ENCODE results near the gene NPPA. TPM values are rescaled to one million over a fixed set of nuclear protein-coding genes. Genes with fewer than 3 reads are reported as not detected.

The NPPA gene
- total and polyA plus RNA-seq, 9 of the 15 experiments (the other 6 are each of a cell fraction or from before 2014, with no cell fraction given) = not detected

- TF ChIP-seq E2F8 (IDR thresholded peaks at IDR 0.05; ENCODE audit: low read depth, partially characterized antibody) (no peak), RBM39 (optimal IDR thresholded peaks at IDR 0.05; ENCODE audit: low read depth, low read length) (no peak), CBFA2T2 (conservative IDR thresholded peaks at IDR 0.05) (no peak), NFIX (CRISPR knock-in tag; IDR thresholded peaks at IDR 0.05; ENCODE audit: low read depth) (no peak), POLR2AphosphoS5 (IDR thresholded peaks at IDR 0.05; ENCODE audit: control insufficient read depth, insufficient read depth, low read depth, low read length) (no peak), CREBBP (IDR thresholded peaks at IDR 0.05; ENCODE audit: low read depth, low read length) (no peak), NFE2 (IDR thresholded peaks at IDR 0.05; ENCODE audit: low read depth) (no peak), ZNF124 (CRISPR knock-in tag; IDR thresholded peaks at IDR 0.05) (no peak; the same call in 1 of the 2 replicates), SAP30 (IDR thresholded peaks at IDR 0.05; ENCODE audit: borderline replicate concordance, insufficient read depth, low read depth, low read length, poor library complexity, severe bottlenecking) (peak; percentile 51), FOS (IDR thresholded peaks at IDR 0.05; ENCODE audit: extremely low read depth, insufficient read length) (no peak), LCOR (CRISPR knock-in tag; IDR thresholded peaks at IDR 0.05) (peak; percentile 97), MCM7 (IDR thresholded peaks at IDR 0.05) (no peak), TFAM (CRISPR knock-in tag; conservative IDR thresholded peaks at IDR 0.05) (no peak), ZNF518B (CRISPR knock-in tag; IDR thresholded peaks at IDR 0.05) (no peak), ZNF551 (CRISPR knock-in tag; IDR thresholded peaks at IDR 0.05) (no peak), ESRRA (IDR thresholded peaks at IDR 0.05; ENCODE audit: borderline replicate concordance, low read depth) (no peak), EZH2 (IDR thresholded peaks at IDR 0.05; ENCODE audit: borderline replicate concordance, low read depth, low read length) (no peak), CBFB (CRISPR knock-in tag; IDR thresholded peaks at IDR 0.05) (peak; percentile 50; the same call in 1 of the 2 replicates)
Measured at GRCh38 chr1:11858968-11859871, 11.6 kb upstream of the NPPA start (continued).

All from K562 (cell line).